ENCODE results near the gene NOL4L.

Gene NOL4L

GRCh38 chr20:32539026-32539816 lies 45.9 kb downstream of the NOL4L start:
- no peak for DNase-seq

GRCh38 chr20:32538526-32538939 lies 46.6 kb downstream of the NOL4L start:
- DNase-seq: no peak

GRCh38 chr20:32537657-32538525 lies 47.2 kb downstream of the NOL4L start:
- DNase-seq: no peak

- DNase-seq: no peak
Measured at GRCh38 chr20:32536851-32537656, 48.1 kb downstream of the NOL4L start.

- no peak for DNase-seq
Measured at GRCh38 chr20:32535953-32536823, 48.9 kb downstream of the NOL4L start.

GRCh38 chr20:32535316-32535952 lies 49.7 kb downstream of the NOL4L start:
- DNase-seq: no peak

GRCh38 chr20:32534661-32535240 lies 50.4 kb downstream of the NOL4L start:
- DNase-seq: no peak

- no peak for DNase-seq
Measured at GRCh38 chr20:32533732-32534131, 51.4 kb downstream of the NOL4L start.

- no peak for DNase-seq
Measured at GRCh38 chr20:32532246-32532645, 52.9 kb downstream of the NOL4L start.

GRCh38 chr20:32528905-32529670 lies 56.0 kb downstream of the NOL4L start:
- no peak for DNase-seq

- DNase-seq: no peak
Measured at GRCh38 chr20:32528171-32528891, 56.8 kb downstream of the NOL4L start.

GRCh38 chr20:32527447-32528055 lies 57.6 kb downstream of the NOL4L start:
- no peak for DNase-seq

- no peak for DNase-seq
Measured at GRCh38 chr20:32527052-32527446, 58.1 kb downstream of the NOL4L start.

- no peak for DNase-seq
Measured at GRCh38 chr20:32526541-32526940, 58.6 kb downstream of the NOL4L start.

GRCh38 chr20:32526125-32526524 lies 59.0 kb downstream of the NOL4L start:
- DNase-seq: no peak

GRCh38 chr20:32524829-32525501 lies 60.2 kb downstream of the NOL4L start:
- DNase-seq: no peak

GRCh38 chr20:32523613-32524213 lies 61.4 kb downstream of the NOL4L start:
- no peak for DNase-seq

All from amniotic stem cell (primary cell).